Endothelial cell (in vitro differentiated cells): ENCODE results near the gene CSNK1D. TPM values are rescaled to one million over a fixed set of nuclear protein-coding genes. Genes with fewer than 3 reads are reported as not detected.

ENCODE experiments used
- DNase-seq: peaks from one replicate; pipeline ENCODE4 v3.0.0; 2021; ENCODE audit warnings: low spot score
- H3K27ac Mint-ChIP-seq: one replicate; pipeline ENCODE4 v1.8.0; 2021; ENCODE audit warnings: mixed read lengths, inconsistent platforms; ENCODE audit not compliant: unreplicated experiment
- H3K27me3 Mint-ChIP-seq: one replicate; pipeline ENCODE4 v1.8.0; 2021; ENCODE audit warnings: mild to moderate bottlenecking, moderate library complexity, mixed read lengths, inconsistent platforms; ENCODE audit not compliant: unreplicated experiment
- H3K36me3 Mint-ChIP-seq: one replicate; pipeline ENCODE4 v1.8.0; 2021; ENCODE audit warnings: mild to moderate bottlenecking, low read depth, mixed read lengths, inconsistent platforms; ENCODE audit not compliant: unreplicated experiment
- H3K4me1 Mint-ChIP-seq: one replicate; pipeline ENCODE4 v1.8.0; 2021; ENCODE audit warnings: mild to moderate bottlenecking, mixed read lengths, inconsistent platforms; ENCODE audit not compliant: unreplicated experiment
- H3K4me3 Mint-ChIP-seq: one replicate; pipeline ENCODE4 v1.8.0; 2021; ENCODE audit warnings: mild to moderate bottlenecking, mixed read lengths, inconsistent platforms; ENCODE audit not compliant: unreplicated experiment
- H3K9me3 Mint-ChIP-seq: one replicate; pipeline ENCODE4 v1.8.0; 2021; ENCODE audit warnings: mixed read lengths, inconsistent platforms; ENCODE audit not compliant: unreplicated experiment
- total RNA-seq: library from RNA; stranded (reverse); fragmentation: NEBNext Ultra II Directional; extraction: Animal tissue kit (Norgen Biotek cat#: 25700); gene quantifications from one replicate; pipeline ENCODE4 v1.2.1, GENCODE V29; 2021; ENCODE audit not compliant: unreplicated experiment
- TF ChIP-seq, protein P1 (sequence below): fragments of 200-600 bp; sonication (generic); IDR thresholded peaks from one replicate; pipeline ENCODE4 v1.5.0; 2021; ENCODE audit warnings: antibody characterized with exemption; ENCODE audit not compliant: unreplicated experiment

The CSNK1D gene
- total RNA-seq, 1 donor from 2014 or later: 149 TPM

DNA sequence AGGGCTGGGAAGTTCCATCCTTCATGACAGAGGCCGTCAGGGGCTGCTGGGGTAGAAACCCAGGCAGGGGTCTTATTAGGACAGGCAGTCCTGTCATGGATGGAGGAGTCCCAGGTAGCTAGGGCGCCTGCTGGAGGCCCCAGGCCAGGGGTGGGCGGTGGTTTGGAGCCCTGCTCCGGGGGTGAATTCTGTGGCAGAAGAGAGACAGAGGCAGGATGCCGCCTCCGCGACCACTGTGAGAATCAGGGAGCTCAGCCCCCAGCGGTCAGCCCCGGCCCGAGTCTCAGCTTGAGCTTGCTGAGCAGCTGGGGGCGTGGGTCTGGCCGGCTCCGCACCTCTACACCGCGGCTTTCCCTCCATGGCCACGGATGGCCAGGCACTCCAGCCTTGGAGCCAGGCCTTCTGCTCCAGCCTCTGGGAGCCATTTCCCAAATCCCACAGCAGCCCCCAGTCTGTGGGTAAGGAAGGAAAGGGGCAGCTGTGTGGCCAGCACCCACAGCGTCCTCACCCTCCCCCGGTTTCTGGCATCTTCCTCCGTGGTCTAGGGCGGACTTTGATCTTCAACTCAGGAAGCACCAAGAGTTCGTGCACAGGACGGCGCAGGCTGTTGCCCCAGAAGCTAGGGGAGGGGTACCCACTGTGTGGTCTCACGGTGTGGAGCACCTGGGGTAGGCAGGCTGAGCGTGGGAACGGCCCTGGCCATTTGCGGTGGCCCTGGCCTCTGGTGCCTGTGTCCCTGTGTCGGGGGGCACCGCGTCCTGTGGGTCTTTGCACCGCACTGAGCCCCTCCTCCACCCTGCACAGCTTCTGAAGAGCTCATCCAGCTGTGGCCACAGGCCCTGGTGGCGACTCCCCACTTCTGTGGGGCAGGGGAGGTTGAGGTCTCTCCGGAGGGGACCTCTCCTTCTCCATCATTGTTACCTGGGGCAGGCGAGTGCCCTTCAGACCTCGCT lies 29.8 kb upstream of the CSNK1D start:
- Mint-ChIP-seq H3K36me3 (no peaks in the 10 kb centered on the region), H3K27me3 (peaks cover 8% of the 10 kb centered on the region), H3K27ac (no peak overlapping the region), H3K4me3 (no peak overlapping the region), H3K4me1 (no peaks in the 10 kb centered on the region), H3K9me3 (no peaks in the 10 kb centered on the region)
- TF ChIP-seq, protein P1, sequence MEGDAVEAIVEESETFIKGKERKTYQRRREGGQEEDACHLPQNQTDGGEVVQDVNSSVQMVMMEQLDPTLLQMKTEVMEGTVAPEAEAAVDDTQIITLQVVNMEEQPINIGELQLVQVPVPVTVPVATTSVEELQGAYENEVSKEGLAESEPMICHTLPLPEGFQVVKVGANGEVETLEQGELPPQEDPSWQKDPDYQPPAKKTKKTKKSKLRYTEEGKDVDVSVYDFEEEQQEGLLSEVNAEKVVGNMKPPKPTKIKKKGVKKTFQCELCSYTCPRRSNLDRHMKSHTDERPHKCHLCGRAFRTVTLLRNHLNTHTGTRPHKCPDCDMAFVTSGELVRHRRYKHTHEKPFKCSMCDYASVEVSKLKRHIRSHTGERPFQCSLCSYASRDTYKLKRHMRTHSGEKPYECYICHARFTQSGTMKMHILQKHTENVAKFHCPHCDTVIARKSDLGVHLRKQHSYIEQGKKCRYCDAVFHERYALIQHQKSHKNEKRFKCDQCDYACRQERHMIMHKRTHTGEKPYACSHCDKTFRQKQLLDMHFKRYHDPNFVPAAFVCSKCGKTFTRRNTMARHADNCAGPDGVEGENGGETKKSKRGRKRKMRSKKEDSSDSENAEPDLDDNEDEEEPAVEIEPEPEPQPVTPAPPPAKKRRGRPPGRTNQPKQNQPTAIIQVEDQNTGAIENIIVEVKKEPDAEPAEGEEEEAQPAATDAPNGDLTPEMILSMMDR: no peak
- DNase-seq: no peak

GRCh38 chr17:82302568-82302963 lies 29.1 kb upstream of the CSNK1D start:
- Mint-ChIP-seq H3K4me3 (no peak overlapping the region), H3K4me1 (no peaks in the 10 kb centered on the region), H3K27ac (no peak overlapping the region), H3K27me3 (peaks cover 8% of the 10 kb centered on the region), H3K9me3 (no peaks in the 10 kb centered on the region), H3K36me3 (no peaks in the 10 kb centered on the region)
- TF ChIP-seq, protein P1: no peak
- DNase-seq: no peak

GRCh38 chr17:82301916-82302567 lies 28.5 kb upstream of the CSNK1D start:
- TF ChIP-seq, protein P1: no peak
- Mint-ChIP-seq H3K4me1 (no peaks in the 10 kb centered on the region), H3K27me3 (peaks cover 8% of the 10 kb centered on the region), H3K4me3 (no peak overlapping the region), H3K36me3 (no peaks in the 10 kb centered on the region), H3K9me3 (no peaks in the 10 kb centered on the region), H3K27ac (no peak overlapping the region)
- no peak for DNase-seq

GRCh38 chr17:82301300-82301915 lies 27.9 kb upstream of the CSNK1D start:
- Mint-ChIP-seq H3K4me1 (no peaks in the 10 kb centered on the region), H3K27me3 (peaks cover 6% of the 10 kb centered on the region), H3K4me3 (no peak overlapping the region), H3K27ac (no peak overlapping the region), H3K9me3 (no peaks in the 10 kb centered on the region), H3K36me3 (no peaks in the 10 kb centered on the region)
- TF ChIP-seq, protein P1: no peak
- no peak for DNase-seq
